SU-DHL-6 (cell line): ENCODE data around the gene CWC27.

Source experiments
- H2AFZ ChIP-seq: fragments of 200-600 bp; sonication (generic); 2 replicates; pipeline ENCODE4 v1.6.1; 2014; ENCODE audit warnings: low read depth, mild to moderate bottlenecking, moderate library complexity, mixed read lengths, antibody characterized with exemption, low read length; ENCODE audit not compliant: severe bottlenecking
- H3F3A ChIP-seq: fragments of 200-600 bp; shearing (Covaris generic); 2 replicates; pipeline ENCODE4 v1.6.0; 2016; ENCODE audit warnings: antibody characterized with exemption, mild to moderate bottlenecking; ENCODE audit not compliant: insufficient read depth
- H3K27ac ChIP-seq: fragments of 200-600 bp; sonication (generic); 2 replicates; pipeline ENCODE4 v1.5.1; 2016; ENCODE audit warnings: low read depth, mild to moderate bottlenecking, low read length, moderate library complexity, mixed read lengths
- H3K27me3 ChIP-seq: fragments of 200-600 bp; sonication (generic), shearing (Covaris generic); 2 replicates; pipeline ENCODE4 v1.6.0; 2014; ENCODE audit warnings: mild to moderate bottlenecking, low read length
- H3K36me3 ChIP-seq: fragments of 200-600 bp; sonication (generic); 2 replicates; pipeline ENCODE4 v1.6.1; 2014; ENCODE audit warnings: mild to moderate bottlenecking, low read length, mixed read lengths
- H3K4me2 ChIP-seq: fragments of 300-600, 200-600 bp; shearing (Covaris generic), sonication (generic); 2 replicates; pipeline ENCODE4 v1.6.0; 2014; ENCODE audit warnings: low read length, low read depth, mild to moderate bottlenecking; ENCODE audit not compliant: poor library complexity, severe bottlenecking
- H3K4me3 ChIP-seq: fragments of 200-600 bp; sonication (generic); 2 replicates; pipeline ENCODE4 v1.5.1; 2014; ENCODE audit warnings: antibody characterized with exemption, low read length, mild to moderate bottlenecking, mixed read lengths; ENCODE audit not compliant: insufficient read depth, poor library complexity, severe bottlenecking
- H3K79me2 ChIP-seq: fragments of 200-600 bp; sonication (generic); 2 replicates; pipeline ENCODE4 v1.6.1; 2014; ENCODE audit warnings: mild to moderate bottlenecking, low read length, moderate library complexity; ENCODE audit not compliant: insufficient read depth
- H3K9ac ChIP-seq: fragments of 200-600 bp; sonication (generic); 2 replicates; pipeline ENCODE4 v1.7.0; 2014; ENCODE audit warnings: mild to moderate bottlenecking, low read length
- H3K9me2 ChIP-seq: fragments of 200-600 bp; sonication (generic); replicated peaks from 2 replicates; pipeline ENCODE4 v1.6.1; 2014; ENCODE audit warnings: low read length; ENCODE audit not compliant: insufficient read depth
- H3K9me3 ChIP-seq: fragments of 200-600 bp; sonication (generic); 2 replicates; pipeline ENCODE4 v1.6.1; 2014; ENCODE audit warnings: low read length, mixed read lengths; ENCODE audit not compliant: insufficient read depth
- H4K20me1 ChIP-seq: fragments of 200-600 bp; sonication (generic); 2 replicates; pipeline ENCODE4 v1.6.1; 2014; ENCODE audit warnings: low read depth, mild to moderate bottlenecking, antibody characterized with exemption, low read length, moderate library complexity, mixed read lengths
- CTCF ChIP-seq: fragments of 200-600 bp; sonication (generic); IDR thresholded peaks from one replicate; pipeline ENCODE4 v1.5.1; 2017; ENCODE audit warnings: antibody characterized with exemption, mild to moderate bottlenecking, low read length, moderate library complexity; ENCODE audit not compliant: insufficient read depth, poor library complexity, severe bottlenecking
- EZH2phosphoT487 ChIP-seq: fragments of 200-600 bp; sonication (generic), shearing (Covaris generic); conservative IDR thresholded peaks from 2 replicates; pipeline ENCODE4 v1.6.1; 2018; ENCODE audit warnings: mild to moderate bottlenecking, antibody characterized with exemption, low read length, moderate library complexity, mixed read lengths

The CWC27 gene

GRCh38 chr5:64768358-64769312 lies at the start of gene CWC27, which contains the start of gene SREK1IP1:
Gene CWC27, plus strand, starts transcription at chr5:64768930. Its CDS starts 217 bp downstream, at chr5:64769147.
Gene SREK1IP1, minus strand, starts transcription at chr5:64768691. Its CDS starts 174 bp downstream, at chr5:64768517.
- H3K9ac ChIP-seq: peak within 1 kb of the TSS; percentile 89
- H2AFZ ChIP-seq: peak within 1 kb of the TSS; percentile 96
- H3K9me3 ChIP-seq: no peaks in the 10 kb centered on the region
- no peaks in the 10 kb centered on the region for H3K9me2 ChIP-seq
- H3K27ac ChIP-seq: peak within 1 kb of the TSS; percentile 71
- H3K36me3 ChIP-seq: no peaks in the 10 kb centered on the region
- H3K27me3 ChIP-seq: no peaks in the 10 kb centered on the region
- H3K4me2 ChIP-seq: peak within 1 kb of the TSS; percentile 71
- no peaks in the 10 kb centered on the region for H3F3A ChIP-seq
- peak within 1 kb of the TSS; percentile 96 for H3K4me3 ChIP-seq
- H4K20me1 ChIP-seq: no peaks in the 10 kb centered on the region
- no peak for TF ChIP-seq EZH2phosphoT487
- peaks cover 76% of the 10 kb centered on the region for H3K79me2 ChIP-seq

GRCh38 chr5:64722588-64722987 lies 46.1 kb upstream of the CWC27 start:
- Histone ChIP-seq H3K9ac (no peak overlapping the region), H3K79me2 (no peaks in the 10 kb centered on the region), H3K27ac (no peak overlapping the region), H4K20me1 (no peaks in the 10 kb centered on the region), H3K36me3 (peaks cover 4% of the 10 kb centered on the region; the same call in 1 of the 2 replicates), H2AFZ (no peak overlapping the region), H3K9me3 (no peaks in the 10 kb centered on the region), H3K9me2 (no peaks in the 10 kb centered on the region), H3K27me3 (no peaks in the 10 kb centered on the region), H3K4me3 (no peak overlapping the region), H3K4me2 (no peak overlapping the region), H3F3A (no peaks in the 10 kb centered on the region)
- no peak for TF ChIP-seq CTCF
- TF ChIP-seq EZH2phosphoT487: no peak

GRCh38 chr5:64727150-64727549 lies 41.6 kb upstream of the CWC27 start:
- no peaks in the 10 kb centered on the region for H3K27me3 ChIP-seq
- H3K4me3 ChIP-seq: no peak overlapping the region
- H3K79me2 ChIP-seq: no peaks in the 10 kb centered on the region
- no peaks in the 10 kb centered on the region for H3K9me2 ChIP-seq
- no peak overlapping the region for H3K4me2 ChIP-seq
- H4K20me1 ChIP-seq: no peaks in the 10 kb centered on the region
- no peak overlapping the region for H3K9ac ChIP-seq
- peaks cover 4% of the 10 kb centered on the region; the same call in 1 of the 2 replicates for H3K36me3 ChIP-seq
- H2AFZ ChIP-seq: no peak overlapping the region
- no peaks in the 10 kb centered on the region for H3K9me3 ChIP-seq
- TF ChIP-seq CTCF (no peak), EZH2phosphoT487 (no peak)
- no peak overlapping the region for H3K27ac ChIP-seq
- H3F3A ChIP-seq: no peaks in the 10 kb centered on the region

- Histone ChIP-seq H2AFZ (no peak overlapping the region), H4K20me1 (no peaks in the 10 kb centered on the region), H3K4me3 (no peak overlapping the region), H3K9me3 (no peaks in the 10 kb centered on the region), H3K9me2 (no peaks in the 10 kb centered on the region), H3K9ac (no peak overlapping the region), H3F3A (no peaks in the 10 kb centered on the region), H3K27ac (no peak overlapping the region), H3K27me3 (no peaks in the 10 kb centered on the region), H3K4me2 (no peak overlapping the region), H3K79me2 (no peaks in the 10 kb centered on the region), H3K36me3 (peaks cover 8% of the 10 kb centered on the region; the same call in 1 of the 2 replicates)
- TF ChIP-seq CTCF (no peak), EZH2phosphoT487 (no peak)
Measured at GRCh38 chr5:64742411-64742810, 26.3 kb upstream of the CWC27 start.
